ENCODE data around the gene OR10T2. TPM values are rescaled to one million over a fixed set of nuclear protein-coding genes. Genes with fewer than 3 reads are reported as not detected.
"Not testable (repeated sequence)": the region's sequence is repeated elsewhere in the genome, so short reads cannot be mapped to it uniquely, and the experiment has no call there.

OR10T2 gene
- total RNA-seq, 1 experiment from 2014 or later: not detected

DNA sequence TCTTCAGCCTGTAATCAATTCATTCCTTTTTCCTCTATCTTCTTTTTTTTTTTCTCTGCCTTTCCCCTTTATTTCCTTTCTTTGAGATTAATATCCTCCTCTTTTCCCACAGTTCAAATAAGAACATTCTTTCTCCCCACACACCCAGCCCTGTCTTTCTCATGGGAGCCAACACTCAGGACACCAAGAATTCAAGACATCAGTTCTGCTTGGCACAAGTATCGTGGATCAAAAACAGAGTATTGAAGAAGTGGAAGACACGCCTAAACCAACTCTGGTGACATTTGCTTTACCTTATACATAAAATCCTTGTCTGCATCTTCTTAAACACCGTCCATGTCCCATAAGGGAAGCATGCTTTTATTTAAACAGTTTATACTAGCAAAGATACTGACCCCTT, 42.6 kb downstream of the OR10T2 start:
- no peak for DNase-seq (ENCODE audit: low read depth)

GRCh38 chr1:158355773-158356285, 43.4 kb downstream of the OR10T2 start:
- DNase-seq (ENCODE audit: low read depth): no peak

- no peak for DNase-seq (ENCODE audit: low read depth)
These were observed 45.0 kb downstream of the OR10T2 start for GRCh38 chr1:158354255-158354654.

- DNase-seq (ENCODE audit: low read depth): no peak
These were observed 45.8 kb downstream of the OR10T2 start, which contains the start of gene CD1E for GRCh38 chr1:158353303-158354075. Gene CD1E (plus strand): TSS chr1:158353894. CDS start chr1:158353989, 95 bp downstream.

DNA sequence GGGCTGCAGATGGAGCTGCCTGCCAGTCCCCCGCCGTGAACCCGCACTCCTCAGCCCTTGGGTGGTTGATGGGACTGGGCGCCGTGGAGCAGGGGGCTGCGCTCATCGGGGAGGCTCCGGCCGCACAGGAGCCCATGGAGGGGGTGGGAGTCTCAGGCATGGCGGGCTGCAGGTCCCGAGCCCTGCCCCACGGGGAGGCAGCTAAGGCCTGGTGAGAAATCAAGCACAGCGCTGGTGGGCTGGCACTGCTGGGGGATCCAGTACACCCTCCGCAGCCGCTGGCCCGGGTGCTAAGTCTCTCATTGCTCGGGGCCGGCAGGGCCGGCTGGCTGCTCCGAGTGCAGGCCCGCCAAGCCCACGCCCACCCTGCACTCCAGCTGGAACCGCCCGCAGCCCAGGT, 50.3 kb downstream of the OR10T2 start:
- not testable (repeated sequence) for DNase-seq (ENCODE audit: low read depth)

Other genes with a start within 250 kb of the OR10T2 start
- gene CD1D, start 218.6 kb downstream of the OR10T2 start, total RNA-seq (2014; rRNA removed; shearing (Covaris generic)): 0.34 and 0.98 TPM in 2 replicates
- gene CD1A, start 145.0 kb downstream of the OR10T2 start, total RNA-seq (2014; rRNA removed; shearing (Covaris generic)): not detected in 2 replicates
- gene CD1C, start 109.5 kb downstream of the OR10T2 start, total RNA-seq (2014; rRNA removed; shearing (Covaris generic)): not detected in 2 replicates
- not detected in 2 replicates for gene CD1B, start 67.9 kb downstream of the OR10T2 start, total RNA-seq (2014; rRNA removed; shearing (Covaris generic))
- not detected in 2 replicates for gene CD1E, start 45.6 kb downstream of the OR10T2 start, total RNA-seq (2014; rRNA removed; shearing (Covaris generic))
- not detected in 2 replicates for gene OR10K2, start 26.8 kb upstream of the OR10T2 start, total RNA-seq (2014; rRNA removed; shearing (Covaris generic))
- not detected in 2 replicates for gene OR10K1, start 62.4 kb upstream of the OR10T2 start, total RNA-seq (2014; rRNA removed; shearing (Covaris generic))
- gene OR10R2, start 72.8 kb upstream of the OR10T2 start, total RNA-seq (2014; rRNA removed; shearing (Covaris generic)): not detected in 2 replicates
- gene OR6Y1, start 154.9 kb upstream of the OR10T2 start, total RNA-seq (2014; rRNA removed; shearing (Covaris generic)): not detected in 2 replicates
- not detected in 2 replicates for gene OR6P1, start 171.1 kb upstream of the OR10T2 start, total RNA-seq (2014; rRNA removed; shearing (Covaris generic))
- not detected in 2 replicates for gene OR10X1, start 180.4 kb upstream of the OR10T2 start, total RNA-seq (2014; rRNA removed; shearing (Covaris generic))
- gene OR10Z1, start 205.8 kb upstream of the OR10T2 start, total RNA-seq (2014; rRNA removed; shearing (Covaris generic)): not detected in 2 replicates